Muscle layer of duodenum (tissue), 2 donors: ENCODE data around the gene CALN1.

Experiments
- H3K27ac ChIP-seq: one replicate; pipeline ENCODE4 v1.7.0; 2013; ENCODE audit warnings: mild to moderate bottlenecking, low read length
- H3K27me3 ChIP-seq: one replicate; pipeline ENCODE4 v1.7.0; 2013; ENCODE audit warnings: low read depth, mild to moderate bottlenecking, control low read depth, low read length
- H3K36me3 ChIP-seq, 2 donors: one replicate each; pipeline ENCODE4 v1.7.0; 2013; ENCODE audit warnings: low read length in 2 of 2, control low read depth in 1 of 2, mild to moderate bottlenecking in 1 of 2; ENCODE audit not compliant: insufficient read depth in 2 of 2, control insufficient read depth in 1 of 2
- H3K4me1 ChIP-seq, 2 donors: one replicate each; pipeline ENCODE4 v1.7.0; 2013; ENCODE audit warnings: low read length in 2 of 2, mild to moderate bottlenecking in 2 of 2, control low read depth in 1 of 2, moderate library complexity in 1 of 2; ENCODE audit not compliant: insufficient read depth in 2 of 2, control insufficient read depth in 1 of 2
- H3K4me3 ChIP-seq, 2 donors: one replicate each; pipeline ENCODE4 v1.7.0; 2013; ENCODE audit warnings: low read length in 2 of 2, low read depth in 1 of 2, mild to moderate bottlenecking in 1 of 2
- H3K9me3 ChIP-seq, 2 donors: one replicate each; pipeline ENCODE4 v1.7.0; 2013; ENCODE audit warnings: low read length in 2 of 2, control low read depth in 1 of 2, mild to moderate bottlenecking in 1 of 2; ENCODE audit not compliant: control insufficient read depth in 1 of 2
- donor health status: healthy.

The CALN1 gene

GRCh38 chr7:71865172-71865571 lies 547.0 kb downstream of the CALN1 start:
- H3K4me1 ChIP-seq: no peaks in the 10 kb centered on the region
- H3K27ac ChIP-seq: no peak overlapping the region
- H3K36me3 ChIP-seq: no peaks in the 10 kb centered on the region
- H3K9me3 ChIP-seq: peaks cover 0 to 2% of the 10 kb centered on the region in 2 donors
- no peak overlapping the region for H3K4me3 ChIP-seq
- H3K27me3 ChIP-seq: no peaks in the 10 kb centered on the region

GRCh38 chr7:71864130-71864529 lies 548.0 kb downstream of the CALN1 start:
- Histone ChIP-seq H3K27ac (no peak overlapping the region), H3K36me3 (no peaks in the 10 kb centered on the region), H3K4me1 (no peaks in the 10 kb centered on the region), H3K9me3 (no peaks in the 10 kb centered on the region), H3K27me3 (no peaks in the 10 kb centered on the region), H3K4me3 (no peak overlapping the region)

GRCh38 chr7:71860572-71860971 lies 551.6 kb downstream of the CALN1 start:
- H3K36me3 ChIP-seq: no peaks in the 10 kb centered on the region

GRCh38 chr7:71857338-71857737 lies 554.8 kb downstream of the CALN1 start:
- no peaks in the 10 kb centered on the region for H3K27me3 ChIP-seq
- no peak overlapping the region for H3K4me3 ChIP-seq
- H3K9me3 ChIP-seq: no peaks in the 10 kb centered on the region
- H3K4me1 ChIP-seq: no peaks in the 10 kb centered on the region
- no peaks in the 10 kb centered on the region for H3K36me3 ChIP-seq
- no peak overlapping the region for H3K27ac ChIP-seq

More at GRCh38 chr7:71860572-71860971, 551.6 kb downstream of the CALN1 start:
- Histone ChIP-seq H3K9me3 (no peaks in the 10 kb centered on the region), H3K27me3 (no peaks in the 10 kb centered on the region), H3K27ac (no peak overlapping the region), H3K4me3 (no peak overlapping the region), H3K4me1 (no peaks in the 10 kb centered on the region)

GRCh38 chr7:71854546-71855397 lies 557.4 kb downstream of the CALN1 start:
- H3K4me1 ChIP-seq: no peaks in the 10 kb centered on the region
- H3K4me3 ChIP-seq: no peak overlapping the region
- no peak overlapping the region for H3K27ac ChIP-seq
- H3K36me3 ChIP-seq: no peaks in the 10 kb centered on the region
- no peaks in the 10 kb centered on the region for H3K9me3 ChIP-seq
- H3K27me3 ChIP-seq: no peaks in the 10 kb centered on the region

- Histone ChIP-seq H3K4me3 (no peak overlapping the region), H3K9me3 (no peaks in the 10 kb centered on the region), H3K27me3 (no peaks in the 10 kb centered on the region), H3K4me1 (no peaks in the 10 kb centered on the region), H3K36me3 (no peaks in the 10 kb centered on the region), H3K27ac (no peak overlapping the region)
Observed at GRCh38 chr7:71851776-71852498, 560.2 kb downstream of the CALN1 start.

GRCh38 chr7:71846160-71846559 lies 566.0 kb downstream of the CALN1 start:
- Histone ChIP-seq H3K27me3 (no peaks in the 10 kb centered on the region), H3K36me3 (no peaks in the 10 kb centered on the region), H3K9me3 (no peaks in the 10 kb centered on the region), H3K4me1 (no peaks in the 10 kb centered on the region), H3K4me3 (no peak overlapping the region), H3K27ac (no peak overlapping the region)

- Histone ChIP-seq H3K27ac (no peak overlapping the region), H3K4me1 (no peaks in the 10 kb centered on the region), H3K4me3 (no peak overlapping the region), H3K27me3 (no peaks in the 10 kb centered on the region), H3K9me3 (no peaks in the 10 kb centered on the region), H3K36me3 (no peaks in the 10 kb centered on the region)
Observed at GRCh38 chr7:71843676-71844075, 568.5 kb downstream of the CALN1 start.

GRCh38 chr7:71842786-71843185 lies 569.4 kb downstream of the CALN1 start:
- Histone ChIP-seq H3K4me1 (no peaks in the 10 kb centered on the region), H3K27ac (no peak overlapping the region), H3K36me3 (no peaks in the 10 kb centered on the region), H3K27me3 (no peaks in the 10 kb centered on the region), H3K4me3 (no peak overlapping the region), H3K9me3 (no peaks in the 10 kb centered on the region)

- Histone ChIP-seq H3K9me3 (no peaks in the 10 kb centered on the region), H3K27ac (no peak overlapping the region), H3K36me3 (no peaks in the 10 kb centered on the region), H3K4me3 (no peak overlapping the region), H3K27me3 (no peaks in the 10 kb centered on the region), H3K4me1 (no peaks in the 10 kb centered on the region)
Observed at GRCh38 chr7:71842381-71842780, 569.8 kb downstream of the CALN1 start.

- H3K4me3 ChIP-seq: no peak overlapping the region
- no peaks in the 10 kb centered on the region for H3K9me3 ChIP-seq
- H3K27ac ChIP-seq: no peak overlapping the region
- no peaks in the 10 kb centered on the region for H3K27me3 ChIP-seq
- no peaks in the 10 kb centered on the region for H3K4me1 ChIP-seq
- H3K36me3 ChIP-seq: no peaks in the 10 kb centered on the region
Observed at GRCh38 chr7:71835056-71835455, 577.1 kb downstream of the CALN1 start.
